Adrenal gland (tissue), 12 donors: ENCODE measurements around the gene SFRP4. TPM values are rescaled to one million over a fixed set of nuclear protein-coding genes. Genes with fewer than 3 reads are reported as not detected.
A peak's percentile ranks its signal among the peaks of the same experiment; 100 is the strongest.

Experiments used
- DNase-seq, 7 donors: peaks; one replicate each; pipeline ENCODE4 v3.0.0-alpha.2; 2019 to 2020
- H3K27ac ChIP-seq, 5 donors: fragments of 200-600 bp; sonication (generic) in 4 of 5; 1 replicate in 3 of 5; 2 replicates in 2 of 5; pipeline versions ENCODE4 v1.5.1 to v1.8.0; 2016 to 2020; ENCODE audit warnings: mild to moderate bottlenecking in 1 of 5
- H3K27me3 ChIP-seq: fragments of 200-600 bp; 2 replicates; pipeline ENCODE4 v1.8.0; 2021
- H3K36me3 ChIP-seq, 2 donors: fragments of 200-600 bp; replicated peaks in 1 of 2; 1 replicate in 1 of 2; 2 replicates in 1 of 2; pipeline versions ENCODE4 v1.5.1 to v1.8.0; 2018 to 2022
- H3K4me1 ChIP-seq, 2 donors: fragments of 200-600 bp; replicated peaks in 1 of 2; 1 replicate in 1 of 2; 2 replicates in 1 of 2; pipeline versions ENCODE4 v1.5.1 to v1.8.0; 2018 to 2021
- H3K4me3 ChIP-seq, 4 donors: fragments of 200-600 bp; sonication (generic) in 3 of 4; one replicate each; pipeline ENCODE4 v1.5.1; 2016 to 2018
- H3K9me3 ChIP-seq, 3 donors: fragments of 200-600 bp; sonication (generic) in 1 of 3; replicated peaks in 1 of 3; 1 replicate in 2 of 3; 2 replicates in 1 of 3; pipeline versions ENCODE4 v1.5.1 to v1.8.0; 2016 to 2021
- CTCF ChIP-seq, 6 experiments: fragments of 450-650 bp in 4 of 6; fragments of 200-600 bp in 2 of 6; sonication (generic) in 1 of 6; IDR thresholded peaks; 1 replicate in 5 of 6; 2 replicates in 1 of 6; pipeline versions ENCODE4 v1.5.1 to v1.8.0; 2016 to 2021; ENCODE audit warnings: antibody characterized with exemption in 6 of 6, mild to moderate bottlenecking in 2 of 6, moderate library complexity in 1 of 6
- POLR2A ChIP-seq, 2 donors: fragments of 450-650 bp; IDR thresholded peaks; one replicate each; pipeline ENCODE4 v1.6.1; 2017; ENCODE audit warnings: antibody characterized with exemption in 2 of 2, mild to moderate bottlenecking in 2 of 2, moderate library complexity in 1 of 2
- WGBS, 4 donors: extraction: QIAGEN DNeasy Blood & Tissue Kit in 2 of 4; methylation state at CpG; one replicate each; pipeline versions ENCODE4 v1.1.5 to v1.1.7; 2013 to 2017; 5-methylcytosine and 5-hydroxymethylcytosine counted together
- intact Hi-C, 2 donors: fragments of 100-400 bp; cut with DNase I; formaldehyde crosslinking; loops; one replicate each; pipeline versions ENCODE4 v1.14.1 to v1.15.0; 2022 to 2023
- polyA plus RNA-seq, 3 donors: library from polyadenylated mRNA; stranded (reverse); fragments of 200-250 nt in 2 of 3; fragments of 350-450 nt in 1 of 3; fragmentation: Illumina TruSeq in 1 of 3; extraction: RNeasy Lipid Tissue Mini Kit (QIAGEN cat#74804) in 1 of 3; gene quantifications; one replicate each; pipeline ENCODE4 v1.2.3, GENCODE V29; 2013 to 2014
- total RNA-seq, 9 donors: library from RNA; depleted of rRNA in 4 of 9; stranded (reverse); fragments of >200 nt in 4 of 9; fragments of 120-200 nt in 1 of 9; fragmentation: NEBNext Ultra II Directional in 1 of 9; extraction: Animal tissue kit (Norgen Biotek cat#: 25700) in 1 of 9; gene quantifications; one replicate each; pipeline versions ENCODE4 v1.1.0 to v1.2.4, GENCODE V29; 2013 to 2023
- donor health status: healthy with polysubstance abuse.
- donor health status: Bipolar disorder and iron deficiency.
- donor health status: DM: yes; HTN: yes; CAD: no.
- donor health status: DM: no; HTN: no; CAD: no.
- donor health status: DM: no; HTN: no; CAD: no.
- donor health status: DM: yes; HTN: yes; CAD: no.

The SFRP4 gene
- total and polyA plus RNA-seq, 12 donors = 1.1 to 21.0 (median 10.0) TPM

GRCh38 chr7:37930226-37930948 is 13.8 kb upstream of the SFRP4 start:
- intact Hi-C loops = no loop called here
- DNase-seq = no peak
- TF ChIP-seq POLR2A (IDR thresholded peaks at IDR 0.05) = no peak
- no peak for TF ChIP-seq CTCF (IDR thresholded peaks at IDR 0.05)
- Histone ChIP-seq H3K4me1 (peaks cover 5 to 16% of the 10 kb centered on the region in 2 donors), H3K27me3 (no peaks in the 10 kb centered on the region), H3K36me3 (no peaks in the 10 kb centered on the region), H3K4me3 (no peak overlapping the region), H3K27ac (peak overlapping the region in 1 of 5 donors; percentile 25), H3K9me3 (no peaks in the 10 kb centered on the region)
- 81 to 95% (median 94%) methylated on average over 5 of the region's 5 CpGs for WGBS, 4 donors

DNA sequence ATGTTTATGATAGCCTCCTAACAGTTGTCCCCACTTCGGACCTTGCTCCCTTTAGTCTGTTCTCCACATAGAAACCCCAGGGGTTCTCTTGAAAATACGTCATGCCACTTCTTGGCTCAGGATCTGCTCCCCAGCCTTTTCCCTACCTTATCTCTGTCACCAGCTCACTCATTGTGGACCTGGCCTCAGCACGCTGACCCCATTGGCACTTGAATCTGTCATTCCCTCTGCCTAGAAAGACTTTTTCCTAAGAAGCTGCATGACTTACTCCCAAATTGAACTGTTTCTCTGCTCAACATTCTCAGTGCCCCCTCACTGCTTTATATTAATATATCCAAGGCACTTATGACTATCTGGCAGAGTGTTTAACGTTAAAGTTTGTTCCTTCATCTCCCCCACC is 12.3 kb upstream of the SFRP4 start:
- H3K36me3 ChIP-seq = no peaks in the 10 kb centered on the region
- TF ChIP-seq POLR2A (IDR thresholded peaks at IDR 0.05) (no peak), CTCF (IDR thresholded peaks at IDR 0.05) (no peak)
- intact Hi-C loops = loop anchor here in 1 of 2 donors (10.0 kb wide), 1 partner anchor 66 kb away; no protein-coding TSS in a partner anchor

DNA sequence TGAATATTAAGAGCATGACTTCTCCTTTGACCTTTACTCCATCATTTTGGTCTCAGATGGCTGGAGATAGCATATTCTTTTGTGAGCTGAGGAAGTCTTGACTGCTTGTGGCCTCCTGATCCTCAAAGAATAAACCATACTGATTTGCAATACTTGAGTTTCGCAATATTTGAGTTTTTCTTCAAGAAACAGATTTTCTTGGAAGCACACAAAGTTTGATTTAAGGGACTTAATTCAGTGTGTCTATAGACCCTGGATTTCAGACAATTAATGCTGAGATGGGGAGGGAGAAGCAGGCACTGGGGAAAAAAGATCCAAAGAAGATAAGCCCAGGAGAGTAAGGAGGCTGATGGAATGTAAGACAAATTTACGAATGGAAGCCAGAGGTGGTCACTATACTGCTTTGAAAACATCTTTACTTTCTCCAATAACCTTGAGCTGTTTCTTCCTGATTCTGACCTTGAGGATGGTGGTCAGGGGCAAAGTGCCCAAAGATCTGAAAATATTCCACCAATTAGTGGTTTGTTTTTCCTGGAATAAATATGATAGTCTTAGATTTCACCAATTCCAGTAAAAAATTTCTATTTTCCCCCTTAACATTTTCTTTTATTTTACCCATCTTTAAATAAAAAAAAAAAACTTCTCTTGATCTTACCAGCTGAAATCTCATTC is 11.3 kb upstream of the SFRP4 start:
- peak overlapping the region in 2 of 5 donors; percentile 18 to 33 for H3K27ac ChIP-seq

More for the DNA sequence above, 12.3 kb upstream of the SFRP4 start:
- H3K4me3 ChIP-seq = no peak overlapping the region
- H3K9me3 ChIP-seq = no peaks in the 10 kb centered on the region
- peaks cover 5 to 16% of the 10 kb centered on the region in 2 donors for H3K4me1 ChIP-seq
- 89 to 94% (median 92%) methylated on average over 4 of the region's 4 CpGs for WGBS, 4 donors
- peak overlapping the region in 1 of 5 donors; percentile 18 for H3K27ac ChIP-seq
- no peaks in the 10 kb centered on the region for H3K27me3 ChIP-seq
- DNase-seq = no peak

More for the DNA sequence above, 11.3 kb upstream of the SFRP4 start:
- DNase-seq = no peak
- TF ChIP-seq POLR2A (IDR thresholded peaks at IDR 0.05) (no peak), CTCF (IDR thresholded peaks at IDR 0.05) (no peak)
- peaks cover 11 to 16% of the 10 kb centered on the region in 2 donors for H3K4me1 ChIP-seq
- H3K9me3 ChIP-seq = no peaks in the 10 kb centered on the region
- no peaks in the 10 kb centered on the region for H3K36me3 ChIP-seq
- no peaks in the 10 kb centered on the region for H3K27me3 ChIP-seq
- no peak overlapping the region for H3K4me3 ChIP-seq
- intact Hi-C loops = loop anchor here in 1 of 2 donors (10.0 kb wide), 1 partner anchor 67 kb away; no protein-coding TSS in a partner anchor
- 64 to 78% (median 72%) methylated on average over 2 of the region's 2 CpGs for WGBS, 4 donors
